H9 (cell line): Measurements from ENCODE around the gene DNASE1L1. TPM values are rescaled to one million over a fixed set of nuclear protein-coding genes. Genes with fewer than 3 reads are reported as not detected.
A peak's percentile ranks its signal among the peaks of the same experiment; 100 is the strongest.

Experiments used
- DNase-seq: peaks from one replicate; pipeline ENCODE4 v3.0.0-alpha.2; 2017
- H2AFZ ChIP-seq: one replicate; pipeline ENCODE4 v1.6.1; 2013; ENCODE audit warnings: mild to moderate bottlenecking, low read length, control low read depth, moderate library complexity
- H2AK5ac ChIP-seq: 2 replicates; pipeline ENCODE4 v1.6.1; 2013; ENCODE audit warnings: low read length, control low read depth, mixed read lengths; ENCODE audit not compliant: insufficient read length
- H2BK120ac ChIP-seq: one replicate; pipeline ENCODE4 v1.6.1; 2013; ENCODE audit warnings: low read depth, mild to moderate bottlenecking, low read length, control low read depth, inconsistent platforms; ENCODE audit not compliant: poor library complexity, severe bottlenecking
- H2BK12ac ChIP-seq: 2 replicates; pipeline ENCODE4 v1.6.1; 2013; ENCODE audit warnings: low read length, control low read depth, mixed read lengths, low read depth; ENCODE audit not compliant: insufficient read length
- H2BK15ac ChIP-seq: 2 replicates; pipeline ENCODE4 v1.6.1; 2013; ENCODE audit warnings: low read depth, low read length, control low read depth
- H2BK20ac ChIP-seq: one replicate; pipeline ENCODE4 v1.6.1; 2013; ENCODE audit warnings: low read depth, mild to moderate bottlenecking, low read length, control low read depth, inconsistent platforms; ENCODE audit not compliant: poor library complexity, severe bottlenecking
- H2BK5ac ChIP-seq: 2 replicates; pipeline ENCODE4 v1.6.1; 2013; ENCODE audit warnings: low read length, control low read depth, mixed read lengths; ENCODE audit not compliant: insufficient read length
- H3K14ac ChIP-seq: 2 replicates; pipeline ENCODE4 v1.6.1; 2013; ENCODE audit warnings: low read length, control low read depth; ENCODE audit not compliant: insufficient read depth
- H3K18ac ChIP-seq: 2 replicates; pipeline ENCODE4 v1.6.1; 2013; ENCODE audit warnings: low read depth, mild to moderate bottlenecking, mixed read lengths, low read length, control low read depth; ENCODE audit not compliant: insufficient read length
- H3K23ac ChIP-seq: 2 replicates; pipeline ENCODE4 v1.6.1; 2013; ENCODE audit warnings: low read length, control low read depth, mixed read lengths, low read depth; ENCODE audit not compliant: insufficient read length
- H3K23me2 ChIP-seq: 2 replicates; pipeline ENCODE4 v1.6.1; 2013; ENCODE audit warnings: low read depth, mild to moderate bottlenecking, mixed read lengths, low read length, control low read depth; ENCODE audit not compliant: insufficient read length, poor library complexity, severe bottlenecking
- H3K27ac ChIP-seq: 2 replicates; pipeline ENCODE4 v1.5.1; 2013; ENCODE audit warnings: low read length, control low read depth, mixed read lengths, low read depth; ENCODE audit not compliant: insufficient read length
- H3K27me3 ChIP-seq: 2 replicates; pipeline ENCODE4 v1.6.1; 2013; ENCODE audit warnings: low read length, control low read depth, inconsistent platforms; ENCODE audit not compliant: insufficient read depth
- H3K4ac ChIP-seq: 2 replicates; pipeline ENCODE4 v1.6.1; 2013; ENCODE audit warnings: low read depth, mild to moderate bottlenecking, control low read depth, inconsistent platforms, low read length, moderate library complexity
- H3K4me1 ChIP-seq: 2 replicates; pipeline ENCODE4 v1.6.1; 2013; ENCODE audit warnings: low read length, control low read depth, inconsistent platforms; ENCODE audit not compliant: insufficient read depth
- H3K4me2 ChIP-seq: 2 replicates; pipeline ENCODE4 v1.6.1; 2013; ENCODE audit warnings: low read length, control low read depth, mixed read lengths; ENCODE audit not compliant: insufficient read length, insufficient read depth
- H3K56ac ChIP-seq: 2 replicates; pipeline ENCODE4 v1.6.1; 2013; ENCODE audit warnings: low read depth, mild to moderate bottlenecking, mixed read lengths, low read length, control low read depth; ENCODE audit not compliant: insufficient read length
- H3K79me1 ChIP-seq: 2 replicates; pipeline ENCODE4 v1.6.1; 2013; ENCODE audit warnings: low read depth, mild to moderate bottlenecking, moderate library complexity, low read length, control low read depth, inconsistent platforms; ENCODE audit not compliant: insufficient read depth, poor library complexity, severe bottlenecking
- H3K79me2 ChIP-seq: 2 replicates; pipeline ENCODE4 v1.6.1; 2013; ENCODE audit warnings: low read length, control low read depth, inconsistent platforms; ENCODE audit not compliant: insufficient read depth
- H3K9ac ChIP-seq: 2 replicates; pipeline ENCODE4 v1.6.1; 2013; ENCODE audit warnings: low read length, control low read depth, mixed read lengths; ENCODE audit not compliant: insufficient read length; ENCODE audit errors: extremely low read depth
- H3K9me3 ChIP-seq: one replicate; pipeline ENCODE4 v1.6.1; 2013; ENCODE audit warnings: low read depth, low read length, inconsistent platforms; ENCODE audit not compliant: control insufficient read depth
- H3T11ph ChIP-seq: one replicate; pipeline ENCODE4 v1.6.1; 2013; ENCODE audit warnings: mild to moderate bottlenecking, low read length, control low read depth, inconsistent platforms
- H4K20me1 ChIP-seq: one replicate; pipeline ENCODE4 v1.6.1; 2013; ENCODE audit not compliant: control insufficient read depth, insufficient read length, insufficient read depth
- H4K5ac ChIP-seq: 2 replicates; pipeline ENCODE4 v1.6.1; 2013; ENCODE audit warnings: low read depth, mild to moderate bottlenecking, mixed read lengths, low read length, control low read depth; ENCODE audit not compliant: insufficient read length
- H4K8ac ChIP-seq: replicated peaks from 2 replicates; pipeline ENCODE4 v1.6.1; 2013; ENCODE audit warnings: low read length, control low read depth, mixed read lengths, low read depth; ENCODE audit not compliant: insufficient read length
- H4K91ac ChIP-seq: 2 replicates; pipeline ENCODE4 v1.6.1; 2013; ENCODE audit warnings: low read depth, mild to moderate bottlenecking, moderate library complexity, mixed read lengths, low read length, control low read depth; ENCODE audit not compliant: insufficient read length
- H3K27ac Mint-ChIP-seq, 3 experiments: 2 replicates in 2 of 3; 3 replicates in 1 of 3; pipeline ENCODE4 v1.8.0; 2020 to 2021; ENCODE audit warnings: mixed read lengths in 3 of 3, mild to moderate bottlenecking in 1 of 3, moderate library complexity in 1 of 3
- H3K27me3 Mint-ChIP-seq: 2 replicates; pipeline ENCODE4 v1.8.0; 2021; ENCODE audit warnings: low read depth, mild to moderate bottlenecking, moderate library complexity, mixed read lengths
- H3K36me3 Mint-ChIP-seq, 3 experiments: 2 replicates in 2 of 3; 3 replicates in 1 of 3; pipeline ENCODE4 v1.8.0; 2020 to 2021; ENCODE audit warnings: low read depth in 3 of 3, mixed read lengths in 3 of 3; ENCODE audit not compliant: insufficient read depth in 1 of 3
- H3K4me1 Mint-ChIP-seq, 2 experiments: 2 replicates each; pipeline ENCODE4 v1.8.0; 2020; ENCODE audit warnings: mixed read lengths in 2 of 2
- H3K4me3 Mint-ChIP-seq, 2 experiments: 2 replicates in 1 of 2; 3 replicates in 1 of 2; pipeline ENCODE4 v1.8.0; 2020 to 2021; ENCODE audit warnings: mild to moderate bottlenecking in 2 of 2, mixed read lengths in 2 of 2, moderate library complexity in 1 of 2
- H3K9me3 Mint-ChIP-seq, 2 experiments: 2 replicates in 1 of 2; 3 replicates in 1 of 2; pipeline ENCODE4 v1.8.0; 2020; ENCODE audit warnings: mild to moderate bottlenecking in 2 of 2, mixed read lengths in 2 of 2, moderate library complexity in 1 of 2
- WGBS: extraction: QIAGEN DNeasy Blood & Tissue Kit; methylation state at CpG from one replicate; pipeline ENCODE4 v1.1.7; 2013; ENCODE audit warnings: missing lambda C conversion rate, low lambda C conversion rate, mixed read lengths; ENCODE audit not compliant: insufficient read length; ENCODE audit errors: extremely low coverage; 5-methylcytosine and 5-hydroxymethylcytosine counted together
- total RNA-seq: library from RNA; stranded (reverse); gene quantifications from 2 replicates; pipeline ENCODE4 v1.2.1, GENCODE V29; 2021
- TF ChIP-seq, protein P1 (sequence below): fragments of 200-600 bp; sonication (generic); conservative IDR thresholded peaks from 3 replicates; pipeline ENCODE4 v1.8.0; 2021; ENCODE audit warnings: antibody characterized with exemption, mild to moderate bottlenecking

Gene DNASE1L1
- total RNA-seq, 1 experiment from 2014 or later, result 14.5 TPM

DNA sequence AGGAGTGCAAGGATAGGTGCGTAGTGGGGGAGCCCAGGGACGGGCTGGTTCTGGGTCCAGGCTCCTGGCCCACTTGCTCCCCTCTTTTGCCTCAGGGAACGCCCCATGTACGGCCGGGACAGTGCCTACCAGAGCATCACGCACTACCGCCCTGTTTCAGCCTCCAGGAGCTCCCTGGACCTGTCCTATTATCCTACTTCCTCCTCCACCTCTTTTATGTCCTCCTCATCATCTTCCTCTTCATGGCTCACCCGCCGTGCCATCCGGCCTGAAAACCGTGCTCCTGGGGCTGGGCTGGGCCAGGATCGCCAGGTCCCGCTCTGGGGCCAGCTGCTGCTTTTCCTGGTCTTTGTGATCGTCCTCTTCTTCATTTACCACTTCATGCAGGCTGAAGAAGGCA, 28.3 kb downstream of the DNASE1L1 start:
- peaks cover 14% of the 10 kb centered on the region for H3K9me3 ChIP-seq
- no peak overlapping the region for H2BK15ac ChIP-seq
- Mint-ChIP-seq H3K27me3 (peaks cover 2% of the 10 kb centered on the region; the same call in 1 of the 2 replicates), H3K9me3 (peaks cover 48 to 55% of the 10 kb centered on the region in 2 experiments), H3K4me3 (peak overlapping the region; percentile 79 to 89), H3K4me1 (peaks cover 17 to 42% of the 10 kb centered on the region in 2 experiments), H3K36me3 (peaks cover 15 to 29% (median 22%) of the 10 kb centered on the region in 3 experiments), H3K27ac (peak overlapping the region; percentile 96 to 100 (median 97); a peak in 6 of 7 replicates)
- H3K27ac ChIP-seq, result peak overlapping the region; percentile 0
- no peak overlapping the region for H4K8ac ChIP-seq
- H3K14ac ChIP-seq, result no peak overlapping the region
- no peak for DNase-seq
- no peaks in the 10 kb centered on the region for H3K27me3 ChIP-seq
- no CpG with 5 or more reads among the region's 14 CpGs for WGBS
- H3K4me2 ChIP-seq, result peak overlapping the region; percentile 77
- H2BK12ac ChIP-seq, result no peak overlapping the region
- no peaks in the 10 kb centered on the region for H3K79me1 ChIP-seq
- H3K79me2 ChIP-seq, result no peaks in the 10 kb centered on the region; the same call in 1 of the 2 replicates
- no peaks in the 10 kb centered on the region for H4K20me1 ChIP-seq
- H2AFZ ChIP-seq, result no peak overlapping the region
- H2BK120ac ChIP-seq, result no peak overlapping the region
- no peak overlapping the region for H2AK5ac ChIP-seq
- no peaks in the 10 kb centered on the region; the same call in 1 of the 2 replicates for H3K4me1 ChIP-seq
- peaks cover 9% of the 10 kb centered on the region for H3K23me2 ChIP-seq
- H3K23ac ChIP-seq, result no peak overlapping the region
- H4K5ac ChIP-seq, result no peak overlapping the region
- H3K56ac ChIP-seq, result no peak overlapping the region
- H4K91ac ChIP-seq, result no peak overlapping the region
- H2BK5ac ChIP-seq, result no peak overlapping the region
- no peak overlapping the region for H3T11ph ChIP-seq
- no peak overlapping the region for H3K9ac ChIP-seq
- H3K4ac ChIP-seq, result no peak overlapping the region
- no peak overlapping the region for H3K18ac ChIP-seq
- no peak overlapping the region for H2BK20ac ChIP-seq
- TF ChIP-seq, protein P1, sequence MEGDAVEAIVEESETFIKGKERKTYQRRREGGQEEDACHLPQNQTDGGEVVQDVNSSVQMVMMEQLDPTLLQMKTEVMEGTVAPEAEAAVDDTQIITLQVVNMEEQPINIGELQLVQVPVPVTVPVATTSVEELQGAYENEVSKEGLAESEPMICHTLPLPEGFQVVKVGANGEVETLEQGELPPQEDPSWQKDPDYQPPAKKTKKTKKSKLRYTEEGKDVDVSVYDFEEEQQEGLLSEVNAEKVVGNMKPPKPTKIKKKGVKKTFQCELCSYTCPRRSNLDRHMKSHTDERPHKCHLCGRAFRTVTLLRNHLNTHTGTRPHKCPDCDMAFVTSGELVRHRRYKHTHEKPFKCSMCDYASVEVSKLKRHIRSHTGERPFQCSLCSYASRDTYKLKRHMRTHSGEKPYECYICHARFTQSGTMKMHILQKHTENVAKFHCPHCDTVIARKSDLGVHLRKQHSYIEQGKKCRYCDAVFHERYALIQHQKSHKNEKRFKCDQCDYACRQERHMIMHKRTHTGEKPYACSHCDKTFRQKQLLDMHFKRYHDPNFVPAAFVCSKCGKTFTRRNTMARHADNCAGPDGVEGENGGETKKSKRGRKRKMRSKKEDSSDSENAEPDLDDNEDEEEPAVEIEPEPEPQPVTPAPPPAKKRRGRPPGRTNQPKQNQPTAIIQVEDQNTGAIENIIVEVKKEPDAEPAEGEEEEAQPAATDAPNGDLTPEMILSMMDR, result no peak
